GM12873 (cell line): ENCODE results near the gene FNDC3B.

Experiments used
- TF ChIP-seq, protein P1 (sequence below): IDR thresholded peaks from 2 replicates; pipeline ENCODE4 v1.5.1; 2012; ENCODE audit warnings: low read depth, mild to moderate bottlenecking, moderate library complexity, low read length, control low read depth; ENCODE audit not compliant: insufficient read depth; ENCODE audit errors: missing control alignments

Gene FNDC3B

DNA sequence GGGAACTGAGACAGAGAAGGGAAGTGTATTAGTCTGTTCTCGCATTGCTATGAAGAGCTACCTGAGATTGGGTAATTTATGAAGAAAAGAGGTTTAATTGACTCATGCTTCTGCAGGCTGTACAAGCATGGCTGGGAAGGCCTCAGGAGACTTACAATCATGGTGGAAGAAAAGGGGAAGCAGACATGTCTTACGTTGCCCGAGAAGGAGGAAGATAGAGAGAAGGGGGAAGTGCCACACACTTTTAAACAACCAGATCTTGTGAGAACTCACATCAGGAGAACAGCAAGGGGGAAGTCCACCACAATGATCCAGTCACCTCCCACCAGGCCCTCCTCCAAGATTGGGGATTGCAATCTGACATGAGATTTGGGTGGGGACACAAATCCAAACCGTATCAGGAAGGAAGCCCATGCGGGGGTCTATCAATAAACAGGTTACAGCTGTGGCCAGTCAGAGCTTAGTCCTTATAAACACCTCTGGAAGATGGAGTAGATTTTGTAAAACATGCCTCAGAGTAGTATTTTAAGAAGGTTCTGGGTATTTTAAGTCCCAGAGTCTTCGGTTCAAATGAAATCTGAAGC lies 254.9 kb downstream of the FNDC3B start:
- TF ChIP-seq, protein P1, sequence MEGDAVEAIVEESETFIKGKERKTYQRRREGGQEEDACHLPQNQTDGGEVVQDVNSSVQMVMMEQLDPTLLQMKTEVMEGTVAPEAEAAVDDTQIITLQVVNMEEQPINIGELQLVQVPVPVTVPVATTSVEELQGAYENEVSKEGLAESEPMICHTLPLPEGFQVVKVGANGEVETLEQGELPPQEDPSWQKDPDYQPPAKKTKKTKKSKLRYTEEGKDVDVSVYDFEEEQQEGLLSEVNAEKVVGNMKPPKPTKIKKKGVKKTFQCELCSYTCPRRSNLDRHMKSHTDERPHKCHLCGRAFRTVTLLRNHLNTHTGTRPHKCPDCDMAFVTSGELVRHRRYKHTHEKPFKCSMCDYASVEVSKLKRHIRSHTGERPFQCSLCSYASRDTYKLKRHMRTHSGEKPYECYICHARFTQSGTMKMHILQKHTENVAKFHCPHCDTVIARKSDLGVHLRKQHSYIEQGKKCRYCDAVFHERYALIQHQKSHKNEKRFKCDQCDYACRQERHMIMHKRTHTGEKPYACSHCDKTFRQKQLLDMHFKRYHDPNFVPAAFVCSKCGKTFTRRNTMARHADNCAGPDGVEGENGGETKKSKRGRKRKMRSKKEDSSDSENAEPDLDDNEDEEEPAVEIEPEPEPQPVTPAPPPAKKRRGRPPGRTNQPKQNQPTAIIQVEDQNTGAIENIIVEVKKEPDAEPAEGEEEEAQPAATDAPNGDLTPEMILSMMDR = no peak

DNA sequence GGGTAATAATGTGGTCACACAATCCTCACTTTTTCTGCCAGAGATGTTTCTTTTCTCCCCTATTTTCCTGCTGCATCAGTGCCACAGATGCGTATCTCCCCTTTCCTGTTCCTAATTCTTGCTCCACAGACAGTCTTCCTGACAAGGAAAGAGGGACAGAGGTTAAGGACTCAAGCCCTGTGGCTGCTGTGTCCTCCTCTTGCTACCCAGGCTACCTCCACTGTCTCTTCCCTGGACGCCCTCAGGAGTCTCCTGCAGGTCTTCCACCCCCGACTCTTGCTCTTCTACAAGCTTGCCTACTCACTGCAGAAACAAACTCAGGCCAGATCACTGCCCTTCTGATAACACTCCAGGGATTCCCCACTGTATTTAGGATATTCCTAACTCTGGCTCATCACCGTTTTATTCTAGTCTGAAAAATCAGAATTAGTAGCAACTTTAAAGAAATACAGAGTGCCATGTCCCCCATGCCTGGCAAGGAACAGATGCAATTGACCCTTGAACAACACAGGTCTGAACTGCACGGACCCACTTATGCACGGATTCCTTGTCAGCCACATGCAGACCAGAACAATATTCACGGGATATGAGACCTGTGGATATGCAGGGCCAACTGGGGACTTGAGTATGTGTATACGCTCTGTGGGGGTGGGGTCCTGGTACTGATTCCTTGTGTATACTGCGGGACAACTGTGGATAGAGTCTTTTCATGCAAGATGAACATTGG lies 257.0 kb downstream of the FNDC3B start:
- TF ChIP-seq, protein P1 = no peak

DNA sequence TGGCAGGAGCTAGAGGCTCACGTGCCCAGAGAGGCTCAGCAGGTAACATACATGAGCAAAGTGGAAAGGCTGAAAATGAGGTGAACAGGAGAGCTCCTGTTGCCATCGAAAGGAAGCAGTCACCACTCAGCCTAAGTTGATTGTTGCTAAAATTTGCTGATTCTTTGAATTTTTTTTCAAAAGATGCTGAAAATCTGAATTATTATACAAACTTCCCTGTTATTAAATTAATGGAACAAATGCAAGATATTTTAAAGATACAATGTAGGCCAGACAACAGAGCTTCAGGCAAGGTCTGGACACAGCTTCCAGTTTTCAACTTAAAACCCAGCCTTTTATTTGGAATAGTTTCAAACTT lies 257.6 kb downstream of the FNDC3B start:
- TF ChIP-seq, protein P1 = no peak

DNA sequence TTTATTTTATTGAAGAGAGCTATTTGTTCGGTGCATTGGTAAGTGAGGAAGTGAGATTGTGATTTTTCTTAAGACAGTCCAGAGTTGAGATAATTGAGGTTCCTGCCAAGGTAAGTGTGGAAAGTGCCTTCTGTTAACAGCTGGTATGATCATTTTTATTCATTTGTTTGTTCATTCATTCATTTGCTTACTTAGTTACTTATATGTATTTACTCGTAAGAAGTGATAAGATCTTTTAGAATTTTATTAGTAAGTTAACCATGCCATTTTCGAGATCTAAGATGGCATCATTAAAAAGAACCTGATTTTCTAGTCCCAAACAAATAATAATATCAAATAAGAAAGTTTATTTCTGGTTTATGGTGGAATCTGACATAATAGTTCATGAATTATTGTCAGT lies 258.9 kb downstream of the FNDC3B start:
- TF ChIP-seq, protein P1 = no peak

DNA sequence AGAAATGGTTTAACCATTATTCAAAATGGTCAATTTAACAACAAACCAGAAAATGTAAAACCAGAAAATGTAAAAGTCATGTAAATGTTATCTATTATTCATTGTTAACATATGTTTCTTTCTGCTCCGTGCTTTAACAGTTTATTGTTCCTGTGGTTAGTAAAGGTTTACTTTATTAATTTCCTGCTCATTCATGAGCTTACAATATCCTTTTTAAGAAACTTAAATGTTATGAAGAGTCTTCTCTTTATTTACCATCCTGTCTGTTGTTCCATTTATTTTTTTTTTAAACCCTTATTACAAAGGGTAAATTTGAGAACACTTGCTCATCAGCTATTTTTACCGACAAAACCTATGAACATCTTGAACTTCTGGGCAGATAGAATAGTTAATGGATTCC lies 260.8 kb downstream of the FNDC3B start:
- TF ChIP-seq, protein P1 = no peak

DNA sequence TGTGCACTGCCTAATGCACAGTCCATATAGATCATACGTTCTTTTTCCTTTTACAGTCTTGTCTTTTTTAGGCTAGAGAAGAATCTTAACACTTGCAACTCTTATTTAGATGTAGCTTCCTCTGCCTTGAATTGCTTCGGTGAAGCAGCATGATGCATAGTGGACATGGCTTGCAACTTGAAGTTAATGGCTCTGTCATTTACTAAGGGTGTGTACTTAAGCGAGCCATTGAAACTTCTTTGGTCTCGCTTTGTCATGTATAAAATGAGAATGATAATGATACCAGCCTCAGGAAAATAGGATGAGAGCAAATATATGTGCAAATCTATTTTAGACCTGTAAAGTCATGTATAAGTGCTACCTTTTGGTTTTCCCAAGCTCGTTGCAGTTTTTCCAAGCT lies 261.5 kb downstream of the FNDC3B start:
- TF ChIP-seq, protein P1 = no peak

DNA sequence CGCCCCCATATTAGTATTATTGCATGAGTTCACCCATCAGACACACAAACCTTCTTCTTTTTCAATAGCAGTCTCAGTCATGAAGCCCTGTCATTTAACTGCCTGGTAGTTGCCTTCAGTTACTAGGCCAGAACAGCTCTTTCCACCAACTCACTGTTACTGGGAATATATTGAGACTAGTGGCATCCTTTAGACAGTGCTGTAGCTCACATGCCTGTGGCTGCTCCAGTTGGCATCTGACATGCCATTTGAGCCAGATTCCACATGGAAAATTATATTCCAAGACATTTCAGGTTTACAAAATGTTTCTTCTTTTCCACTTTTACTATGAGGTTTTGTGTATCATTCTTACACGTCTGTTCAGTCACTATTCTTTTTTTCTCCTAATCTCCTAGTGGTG lies 262.8 kb downstream of the FNDC3B start:
- TF ChIP-seq, protein P1 = no peak
